SK-N-SH treated with all-trans-retinoic acid at 6 μM for 48 hours (cell line): Measurements from ENCODE around the gene MVD.
A peak's percentile ranks its signal among the peaks of the same experiment; 100 is the strongest.

ENCODE experiments used
- ATAC-seq: fragments of 200-7000 bp; cut with Tn5 transposase; 3 replicates; pipeline ENCODE4 v1.9.1; 2020; ENCODE audit warnings: mild to moderate bottlenecking, moderate library complexity
- ARNTL ChIP-seq: fragments of 450-650 bp; formaldehyde crosslinking; IDR thresholded peaks from 2 replicates; pipeline ENCODE4 v1.5.0; 2020; ENCODE audit warnings: low read depth, mild to moderate bottlenecking, moderate library complexity, borderline replicate concordance
- CREB5 ChIP-seq: fragments of 250-450 bp; sonication (Bioruptor Pico); IDR thresholded peaks from 2 replicates; pipeline ENCODE4 v1.5.1; 2020; ENCODE audit warnings: low read depth, mild to moderate bottlenecking, moderate library complexity
- CSDC2 ChIP-seq: fragments of 250-450 bp; sonication (Bioruptor Pico); IDR thresholded peaks from 2 replicates; pipeline ENCODE4 v1.5.0; 2020; ENCODE audit warnings: mild to moderate bottlenecking, moderate library complexity
- CSRNP3 ChIP-seq: fragments of 250-450 bp; sonication (Bioruptor Pico); IDR thresholded peaks from 2 replicates; pipeline ENCODE4 v1.5.1; 2021; ENCODE audit warnings: mild to moderate bottlenecking, moderate library complexity
- GLIS3 ChIP-seq: fragments of 250-450 bp; sonication (Bioruptor Pico); IDR thresholded peaks from 2 replicates; pipeline ENCODE4 v1.5.0; 2020; ENCODE audit warnings: mild to moderate bottlenecking, moderate library complexity
- ISL1 ChIP-seq: fragments of 250-450 bp; sonication (Bioruptor Pico); IDR thresholded peaks from 2 replicates; pipeline ENCODE4 v2.1.2; 2022; ENCODE audit warnings: mild to moderate bottlenecking, moderate library complexity
- PATZ1 ChIP-seq: fragments of 250-450 bp; sonication (Bioruptor Pico); IDR thresholded peaks from 2 replicates; pipeline ENCODE4 v1.8.0; 2020; ENCODE audit warnings: mild to moderate bottlenecking, moderate library complexity, borderline replicate concordance
- POU6F1 ChIP-seq: fragments of 250-450 bp; sonication (Bioruptor Pico); IDR thresholded peaks from 2 replicates; pipeline ENCODE4 v1.8.0; 2021; ENCODE audit warnings: low read depth, mild to moderate bottlenecking, moderate library complexity, borderline replicate concordance
- PPARA ChIP-seq: fragments of 250-450 bp; sonication (Bioruptor Pico); IDR thresholded peaks from 2 replicates; pipeline ENCODE4 v1.5.0; 2020; ENCODE audit warnings: mild to moderate bottlenecking, borderline replicate concordance
- RARB ChIP-seq: fragments of 250-450 bp; sonication (Bioruptor Pico); IDR thresholded peaks from 2 replicates; pipeline ENCODE4 v1.8.0; 2021; ENCODE audit warnings: mild to moderate bottlenecking, moderate library complexity
- SNAI2 ChIP-seq: fragments of 250-450 bp; sonication (Bioruptor Pico); IDR thresholded peaks from 2 replicates; pipeline ENCODE4 v1.5.0; 2020; ENCODE audit warnings: mild to moderate bottlenecking, moderate library complexity
- TOX ChIP-seq: fragments of 250-450 bp; sonication (Bioruptor Pico); IDR thresholded peaks from 2 replicates; pipeline ENCODE4 v1.8.0; 2021; ENCODE audit warnings: mild to moderate bottlenecking, moderate library complexity, borderline replicate concordance
- TSHZ2 ChIP-seq: fragments of 250-450 bp; sonication (Bioruptor Pico); IDR thresholded peaks from 2 replicates; pipeline ENCODE4 v1.5.0; 2020; ENCODE audit warnings: mild to moderate bottlenecking, moderate library complexity
- ZFP3 ChIP-seq: fragments of 250-450 bp; sonication (Bioruptor Pico); IDR thresholded peaks from 2 replicates; pipeline ENCODE4 v1.5.0; 2020; ENCODE audit warnings: mild to moderate bottlenecking, moderate library complexity
- ZFP30 ChIP-seq: fragments of 450-650 bp; formaldehyde crosslinking; IDR thresholded peaks from 2 replicates; pipeline ENCODE4 v1.5.0; 2022; ENCODE audit warnings: mild to moderate bottlenecking, moderate library complexity
- ZNF70 ChIP-seq: fragments of 450-650 bp; formaldehyde crosslinking; IDR thresholded peaks from 2 replicates; pipeline ENCODE4 v1.5.0; 2020; ENCODE audit warnings: mild to moderate bottlenecking, moderate library complexity
- ZNF8 ChIP-seq: fragments of 450-650 bp; formaldehyde crosslinking; IDR thresholded peaks from 2 replicates; pipeline ENCODE4 v1.5.0; 2020; ENCODE audit warnings: mild to moderate bottlenecking, moderate library complexity

The MVD gene

GRCh38 chr16:88701581-88702370, 38.9 kb upstream of the MVD start:
- TF ChIP-seq ISL1 (CRISPR knock-in tag) (no peak), CSRNP3 (CRISPR knock-in tag) (no peak), ARNTL (CRISPR knock-in tag) (no peak), ZFP30 (CRISPR knock-in tag) (no peak), ZFP3 (CRISPR knock-in tag) (no peak), CREB5 (CRISPR knock-in tag) (no peak), RARB (CRISPR knock-in tag) (no peak)
- no peak for ATAC-seq

GRCh38 chr16:88700636-88701482, 38.0 kb upstream of the MVD start:
- TF ChIP-seq SNAI2: no peak
- TF ChIP-seq PATZ1 (CRISPR knock-in tag): peak; percentile 35; the same call in 1 of the 2 replicates
- ATAC-seq: peak; percentile 87

- ATAC-seq: no peak
- TF ChIP-seq ZNF8 (no peak), TOX (no peak), GLIS3 (CRISPR knock-in tag) (no peak), CREB5 (CRISPR knock-in tag) (no peak), CSDC2 (CRISPR knock-in tag) (no peak)
Observed at GRCh38 chr16:88700322-88700635, 37.4 kb upstream of the MVD start.

- TF ChIP-seq CSDC2 (CRISPR knock-in tag): no peak
- TF ChIP-seq GLIS3 (CRISPR knock-in tag): no peak
- no peak for TF ChIP-seq ZNF70 (CRISPR knock-in tag)
- no peak for TF ChIP-seq PPARA
- TF ChIP-seq RARB (CRISPR knock-in tag): no peak
- TF ChIP-seq TSHZ2: no peak
- TF ChIP-seq CREB5 (CRISPR knock-in tag): no peak
- no peak for TF ChIP-seq POU6F1 (CRISPR knock-in tag)
- no peak for TF ChIP-seq PATZ1 (CRISPR knock-in tag)
- ATAC-seq: no peak
Observed at GRCh38 chr16:88699180-88699579, 36.3 kb upstream of the MVD start.
